Measurements from ENCODE around the gene TMTC2. TPM values are rescaled to one million over a fixed set of nuclear protein-coding genes. Genes with fewer than 3 reads are reported as not detected.

Gene TMTC2
- total and polyA plus RNA-seq, 2 donors (not counting 1 experiment from before 2014, with no cell fraction given) = 2.4 to 3.2 TPM

- H3K9me3 ChIP-seq (ENCODE audit: control extremely low read depth in 1 of 3, control insufficient read depth in 2 of 3, insufficient read depth in 1 of 3, low read length in 2 of 3) = peaks cover 0 to 5% (median 0%) of the 10 kb centered on the region in 3 donors
- Mint-ChIP-seq H3K4me3 (no peak overlapping the region), H3K27ac (no peak overlapping the region), H3K27me3 (no peaks in the 10 kb centered on the region), H3K9me3 (ENCODE audit: insufficient read depth) (no peaks in the 10 kb centered on the region), H3K4me1 (no peaks in the 10 kb centered on the region)
- no peak overlapping the region for H2AFZ ChIP-seq (ENCODE audit: insufficient read depth, low read depth, low read length, poor library complexity, severe bottlenecking)
- H4K20me1 ChIP-seq (ENCODE audit: control insufficient read depth, insufficient read depth, low read length, poor library complexity, severe bottlenecking) = no peaks in the 10 kb centered on the region
- H3K4me3 ChIP-seq (ENCODE audit: control extremely low read depth in 1 of 5, extremely low read depth in 1 of 5, insufficient read depth in 1 of 5, low read depth in 2 of 5, low read length in 4 of 5) = no peak overlapping the region
- no peak overlapping the region for H3K27ac ChIP-seq (ENCODE audit: low read length in 2 of 2)
- 83% methylated on average over 1 of the region's 4 CpGs for WGBS (ENCODE audit: insufficient coverage)
- POLR2A ChIA-PET = no interaction called here
- no peak overlapping the region for H3K4me2 ChIP-seq (replicated peaks; ENCODE audit: low read depth, low read length, poor library complexity, severe bottlenecking)
- H3K4me1 ChIP-seq (ENCODE audit: control insufficient read depth in 2 of 2, insufficient read depth in 2 of 2, low read length in 2 of 2) = no peaks in the 10 kb centered on the region
- H3K36me3 ChIP-seq (replicated peaks in 1 of 2; ENCODE audit: control extremely low read depth in 1 of 2, control insufficient read depth in 1 of 2, extremely low read depth in 1 of 2, insufficient read depth in 2 of 2, low read length in 1 of 2) = no peaks in the 10 kb centered on the region
- CTCF ChIA-PET = no interaction called here
- intact Hi-C loops (cut with micrococcal nuclease) = no loop called here
- ATAC-seq (ENCODE audit: low read depth) = no peak
- H3K79me2 ChIP-seq (ENCODE audit: control insufficient read depth, insufficient read depth, low read length) = no peaks in the 10 kb centered on the region
- TF ChIP-seq EZH2 (IDR thresholded peaks at IDR 0.05; ENCODE audit: borderline replicate concordance, insufficient read depth, low read depth, low read length, poor library complexity, severe bottlenecking) (no peak), CTCF (IDR thresholded peaks at IDR 0.05) (no peak)
- DNase-seq = no peak
- H3K27me3 ChIP-seq (replicated peaks in 1 of 4; ENCODE audit: control extremely low read depth in 1 of 4, control insufficient read depth in 3 of 4, insufficient read depth in 4 of 4, low read length in 3 of 4) = no peaks in the 10 kb centered on the region
- H3K9ac ChIP-seq (ENCODE audit: low read length) = no peak overlapping the region
Measured at GRCh38 chr12:82805812-82806497, 119.2 kb downstream of the TMTC2 start.

DNA sequence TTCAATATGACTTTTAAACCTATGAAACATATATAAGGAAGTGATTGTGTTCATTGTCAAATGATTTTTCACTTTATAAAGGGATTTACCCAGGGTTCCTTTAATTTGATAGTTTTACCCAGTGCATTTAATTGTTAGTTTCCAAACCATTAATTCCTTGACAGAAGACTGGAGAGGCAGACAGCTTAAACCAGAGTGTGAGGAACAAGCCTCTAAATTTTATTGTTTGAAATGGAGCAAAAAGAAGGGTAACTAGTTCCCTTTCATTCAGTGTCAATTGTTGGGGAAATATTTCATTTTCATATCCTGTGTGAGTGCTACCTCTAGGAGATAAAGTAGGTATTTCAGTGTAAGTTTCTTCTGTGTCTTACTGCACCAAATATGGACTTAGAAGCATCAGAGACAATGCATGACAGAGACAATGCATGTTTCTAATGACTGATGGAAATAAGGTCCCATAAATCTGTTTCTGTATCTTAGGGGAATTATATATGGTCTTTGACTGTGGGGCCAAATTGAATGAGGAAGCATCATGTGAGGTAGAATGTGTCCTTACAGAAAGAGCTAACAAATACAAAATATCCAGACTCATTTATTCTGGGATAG lies 120.5 kb downstream of the TMTC2 start:
- intact Hi-C loops (cut with micrococcal nuclease) = no loop called here
- Histone ChIP-seq H3K9ac (ENCODE audit: low read length) (no peak overlapping the region), H3K4me3 (ENCODE audit: control extremely low read depth in 1 of 5, extremely low read depth in 1 of 5, insufficient read depth in 1 of 5, low read depth in 2 of 5, low read length in 4 of 5) (no peak overlapping the region), H3K9me3 (ENCODE audit: control extremely low read depth in 1 of 3, control insufficient read depth in 2 of 3, insufficient read depth in 1 of 3, low read length in 2 of 3) (peaks cover 0 to under 1% (median 0%) of the 10 kb centered on the region in 3 donors), H3K27ac (ENCODE audit: low read length in 2 of 2) (no peak overlapping the region), H3K4me1 (ENCODE audit: control insufficient read depth in 2 of 2, insufficient read depth in 2 of 2, low read length in 2 of 2) (no peaks in the 10 kb centered on the region), H3K27me3 (replicated peaks in 1 of 4; ENCODE audit: control extremely low read depth in 1 of 4, control insufficient read depth in 3 of 4, insufficient read depth in 4 of 4, low read length in 3 of 4) (no peaks in the 10 kb centered on the region), H3K36me3 (replicated peaks in 1 of 2; ENCODE audit: control extremely low read depth in 1 of 2, control insufficient read depth in 1 of 2, extremely low read depth in 1 of 2, insufficient read depth in 2 of 2, low read length in 1 of 2) (no peaks in the 10 kb centered on the region), H3K4me2 (replicated peaks; ENCODE audit: low read depth, low read length, poor library complexity, severe bottlenecking) (no peak overlapping the region), H2AFZ (ENCODE audit: insufficient read depth, low read depth, low read length, poor library complexity, severe bottlenecking) (no peak overlapping the region), H4K20me1 (ENCODE audit: control insufficient read depth, insufficient read depth, low read length, poor library complexity, severe bottlenecking) (no peaks in the 10 kb centered on the region), H3K79me2 (ENCODE audit: control insufficient read depth, insufficient read depth, low read length) (no peaks in the 10 kb centered on the region)
- H3K4me3 Mint-ChIP-seq = no peak overlapping the region
- no peaks in the 10 kb centered on the region for H3K9me3 Mint-ChIP-seq (ENCODE audit: insufficient read depth)
- no peaks in the 10 kb centered on the region for H3K4me1 Mint-ChIP-seq
- no peak for TF ChIP-seq CTCF (IDR thresholded peaks at IDR 0.05)
- no peak for TF ChIP-seq EZH2 (IDR thresholded peaks at IDR 0.05; ENCODE audit: borderline replicate concordance, insufficient read depth, low read depth, low read length, poor library complexity, severe bottlenecking)
- no peaks in the 10 kb centered on the region for H3K27me3 Mint-ChIP-seq
- H3K27ac Mint-ChIP-seq = no peak overlapping the region
- DNase-seq (no peak), ATAC-seq (ENCODE audit: low read depth) (no peak)
- POLR2A ChIA-PET = no interaction called here
- CTCF ChIA-PET = no interaction called here

Measured in B cell (primary cell).